Activated B cell treated with CpG ODN at 0.5 μM for 24 hours (primary cell): Measurements from ENCODE around the gene ENAM. TPM values are rescaled to one million over a fixed set of nuclear protein-coding genes. Genes with fewer than 3 reads are reported as not detected.
"Not testable (repeated sequence)": the region's sequence is repeated elsewhere in the genome, so short reads cannot be mapped to it uniquely, and the experiment has no call there.

Source experiments
- ATAC-seq: fragments of 200-7000 bp; cut with Tn5 transposase; one replicate; pipeline ENCODE4 v1.10.0; 2021; ENCODE audit warnings: low read depth, mild to moderate bottlenecking, moderate library complexity
- CTCF ChIA-PET: fragments of 350-600 bp; sonication (Branson Sonifier 250); formaldehyde crosslinking; loops from one replicate; lab custom pipeline; 2021; ENCODE audit warnings: antibody characterized with exemption; lab: Charles Lee
- POLR2A ChIA-PET: fragments of 350-600 bp; sonication (Branson Sonifier 250); formaldehyde crosslinking; loops from one replicate; lab custom pipeline; 2021; ENCODE audit warnings: antibody characterized with exemption; lab: Charles Lee
- DNase-seq: peaks from one replicate; pipeline ENCODE4 v3.0.0; 2022
- H3K27ac Mint-ChIP-seq: one replicate; pipeline ENCODE4 v1.8.0; 2020; ENCODE audit warnings: mixed read lengths
- H3K27me3 Mint-ChIP-seq: one replicate; pipeline ENCODE4 v1.8.0; 2021; ENCODE audit warnings: mixed read lengths
- H3K36me3 Mint-ChIP-seq: one replicate; pipeline ENCODE4 v1.8.0; 2021; ENCODE audit warnings: low read depth, mixed read lengths
- H3K4me1 Mint-ChIP-seq: one replicate; pipeline ENCODE4 v1.8.0; 2021; ENCODE audit warnings: mixed read lengths
- H3K4me3 Mint-ChIP-seq: one replicate; pipeline ENCODE4 v1.8.0; 2020; ENCODE audit warnings: mild to moderate bottlenecking, mixed read lengths
- H3K9me3 Mint-ChIP-seq: one replicate; pipeline ENCODE4 v1.8.0; 2020; ENCODE audit warnings: mixed read lengths
- CTCF ChIP-seq: fragments of 200-600 bp; IDR thresholded peaks from one replicate; pipeline ENCODE4 v1.8.0; 2022; ENCODE audit warnings: antibody characterized with exemption, mild to moderate bottlenecking
- intact Hi-C: fragments of 100-400 bp; cut with micrococcal nuclease; formaldehyde crosslinking; loops from one replicate; pipeline ENCODE4 v1.15.1; 2024
- total RNA-seq: library from RNA; stranded (reverse); gene quantifications from 2 replicates; pipeline ENCODE4 v1.2.3, GENCODE V29; 2022

ENAM gene
- total RNA-seq, 1 donor from 2014 or later: not detected

GRCh38 chr4:70676554-70677090 lies 48.1 kb downstream of the ENAM start:
- Mint-ChIP-seq H3K9me3 (no peaks in the 10 kb centered on the region), H3K27me3 (no peaks in the 10 kb centered on the region), H3K4me3 (no peak overlapping the region), H3K27ac (no peak overlapping the region), H3K36me3 (no peaks in the 10 kb centered on the region), H3K4me1 (peaks cover 66% of the 10 kb centered on the region)
- no peak for DNase-seq
- ATAC-seq: no peak
- POLR2A ChIA-PET: interaction anchor here (0.7 to 2.9 kb wide), 2 partner anchors 28 to 328 kb away, joined by 5 to 15 read pairs; no protein-coding TSS in a partner anchor
- intact Hi-C loops: no loop called here
- CTCF ChIA-PET: interaction anchor here (1.8 kb wide), 1 partner anchor 334 kb away, joined by 4 read pairs; no protein-coding TSS in a partner anchor
- no peak for TF ChIP-seq CTCF

GRCh38 chr4:70678383-70678999 lies 49.9 kb downstream of the ENAM start:
- Mint-ChIP-seq H3K4me3 (no peak overlapping the region), H3K9me3 (no peaks in the 10 kb centered on the region), H3K36me3 (no peaks in the 10 kb centered on the region), H3K27ac (peak overlapping the region; percentile 53), H3K4me1 (peaks cover 56% of the 10 kb centered on the region), H3K27me3 (no peaks in the 10 kb centered on the region)
- intact Hi-C loops: loop anchor here (1.0 to 2.0 kb wide), 2 partner anchors 9 to 18 kb away; no protein-coding TSS in a partner anchor
- ATAC-seq (no peak), DNase-seq (no peak)
- TF ChIP-seq CTCF: no peak
- ChIA-PET POLR2A (interaction anchor here (0.7 to 2.9 kb wide), 5 partner anchors 9 to 75 kb away, joined by 3 to 15 read pairs (median 3); no protein-coding TSS in a partner anchor), CTCF (interaction anchor here (0.9 to 2.9 kb wide), 4 partner anchors 13 to 332 kb away, joined by 4 to 10 read pairs (median 4); no protein-coding TSS in a partner anchor)

- no peaks in the 10 kb centered on the region for H3K36me3 Mint-ChIP-seq
- peak overlapping the region; percentile 80 for H3K27ac Mint-ChIP-seq
- no peak for DNase-seq
- peak overlapping the region; percentile 35 for H3K4me3 Mint-ChIP-seq
- ChIA-PET CTCF (interaction anchor here (2.9 kb wide), 1 partner anchor 29 kb away, joined by 10 read pairs; no protein-coding TSS in a partner anchor), POLR2A (interaction anchor here (0.6 to 1.2 kb wide), 2 partner anchors 8 to 20 kb away, joined by 5 to 10 read pairs; partner anchors contain the start of gene UTP3)
- no peak for ATAC-seq
- TF ChIP-seq CTCF: no peak
- intact Hi-C loops: loop anchor here (1.0 kb wide), 2 partner anchors 7 to 9 kb away; partner anchors contain the start of gene UTP3
- no peaks in the 10 kb centered on the region for H3K27me3 Mint-ChIP-seq
- no peaks in the 10 kb centered on the region for H3K9me3 Mint-ChIP-seq
- H3K4me1 Mint-ChIP-seq: peaks cover 48% of the 10 kb centered on the region
Measured at GRCh38 chr4:70680934-70681333, 52.4 kb downstream of the ENAM start.

- ATAC-seq: no peak
- intact Hi-C loops: no loop called here
- Mint-ChIP-seq H3K27me3 (no peaks in the 10 kb centered on the region), H3K4me3 (no peak overlapping the region), H3K27ac (no peak overlapping the region), H3K4me1 (peaks cover 41% of the 10 kb centered on the region), H3K9me3 (no peaks in the 10 kb centered on the region), H3K36me3 (no peaks in the 10 kb centered on the region)
- ChIA-PET POLR2A (interaction anchor here (1.5 kb wide), 1 partner anchor 15 kb away, joined by 4 read pairs; no protein-coding TSS in a partner anchor), CTCF (no interaction called here)
- DNase-seq: no peak
- no peak for TF ChIP-seq CTCF
Measured at GRCh38 chr4:70681704-70682103, 53.2 kb downstream of the ENAM start.

- H3K4me3 Mint-ChIP-seq, CTCF ChIA-PET, ATAC-seq, intact Hi-C loops, H3K27ac Mint-ChIP-seq, H3K27me3 Mint-ChIP-seq, H3K9me3 Mint-ChIP-seq, DNase-seq, H3K36me3 Mint-ChIP-seq: not testable (repeated sequence)
- peaks cover 36% of the 10 kb centered on the region for H3K4me1 Mint-ChIP-seq
- POLR2A ChIA-PET: interaction anchor here (1.5 kb wide), 1 partner anchor 15 kb away, joined by 4 read pairs; no protein-coding TSS in a partner anchor
Measured at GRCh38 chr4:70682142-70682541, 53.6 kb downstream of the ENAM start.
